Measurements from ENCODE around the gene SLC37A4. TPM values are rescaled to one million over a fixed set of nuclear protein-coding genes. Genes with fewer than 3 reads are reported as not detected.

SLC37A4 gene
- total RNA-seq, 1 experiment from 2014 or later: 54.5 TPM

DNA sequence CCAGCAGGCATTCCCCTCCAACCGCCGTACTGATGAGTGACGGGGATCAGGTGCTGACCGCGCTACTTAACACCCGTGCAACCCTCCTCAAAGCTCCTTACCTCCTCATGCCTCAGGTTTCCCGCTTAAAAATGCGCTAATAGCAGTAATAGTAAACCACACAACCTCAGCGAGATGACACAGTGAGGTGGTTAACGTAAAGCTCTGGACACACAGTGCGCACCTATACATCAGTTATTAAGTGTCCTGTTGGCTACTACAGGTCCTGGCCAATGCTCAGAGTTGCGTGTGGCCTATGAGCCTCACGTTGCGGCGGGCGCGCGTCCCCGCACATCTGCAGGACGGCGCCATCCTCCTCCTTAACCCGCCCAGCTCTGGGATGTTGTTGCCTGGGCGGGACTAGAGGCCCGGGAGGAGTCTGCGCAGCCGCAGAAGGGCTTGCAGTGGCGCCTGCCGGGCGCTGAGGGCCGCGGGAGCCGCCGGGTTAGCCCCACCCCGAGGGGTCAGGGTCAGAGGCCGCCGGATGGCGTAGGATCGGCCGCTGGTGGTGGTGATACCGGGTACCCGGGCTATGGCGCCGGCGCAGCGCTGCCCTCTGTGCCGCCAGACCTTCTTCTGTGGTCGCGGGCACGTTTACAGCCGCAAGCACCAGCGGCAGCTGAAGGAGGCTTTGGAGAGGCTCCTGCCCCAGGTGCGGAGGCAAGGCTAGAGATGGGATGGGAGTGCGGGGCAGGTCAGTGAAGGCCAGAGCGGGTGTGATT, 32.9 kb downstream of the SLC37A4 start, which contains the start of gene CENATAC (continued):
- TF ChIP-seq, protein P1, sequence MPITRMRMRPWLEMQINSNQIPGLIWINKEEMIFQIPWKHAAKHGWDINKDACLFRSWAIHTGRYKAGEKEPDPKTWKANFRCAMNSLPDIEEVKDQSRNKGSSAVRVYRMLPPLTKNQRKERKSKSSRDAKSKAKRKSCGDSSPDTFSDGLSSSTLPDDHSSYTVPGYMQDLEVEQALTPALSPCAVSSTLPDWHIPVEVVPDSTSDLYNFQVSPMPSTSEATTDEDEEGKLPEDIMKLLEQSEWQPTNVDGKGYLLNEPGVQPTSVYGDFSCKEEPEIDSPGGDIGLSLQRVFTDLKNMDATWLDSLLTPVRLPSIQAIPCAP (CRISPR knock-in tag; IDR thresholded peaks at IDR 0.05): 0 out of 2 replicates have a peak, but pooled peaks have one; percentile 26
- 0 out of 2 replicates have a peak, but pooled peaks have one; percentile 44 for TF ChIP-seq JUN (CRISPR knock-in tag; IDR thresholded peaks at IDR 0.05)
- TF ChIP-seq ATF1 (CRISPR knock-in tag; IDR thresholded peaks at IDR 0.05): no peak
- TF ChIP-seq ATF2 (CRISPR knock-in tag; IDR thresholded peaks at IDR 0.05; ENCODE audit: borderline replicate concordance, low read depth): no peak
- TF ChIP-seq, protein P2, sequence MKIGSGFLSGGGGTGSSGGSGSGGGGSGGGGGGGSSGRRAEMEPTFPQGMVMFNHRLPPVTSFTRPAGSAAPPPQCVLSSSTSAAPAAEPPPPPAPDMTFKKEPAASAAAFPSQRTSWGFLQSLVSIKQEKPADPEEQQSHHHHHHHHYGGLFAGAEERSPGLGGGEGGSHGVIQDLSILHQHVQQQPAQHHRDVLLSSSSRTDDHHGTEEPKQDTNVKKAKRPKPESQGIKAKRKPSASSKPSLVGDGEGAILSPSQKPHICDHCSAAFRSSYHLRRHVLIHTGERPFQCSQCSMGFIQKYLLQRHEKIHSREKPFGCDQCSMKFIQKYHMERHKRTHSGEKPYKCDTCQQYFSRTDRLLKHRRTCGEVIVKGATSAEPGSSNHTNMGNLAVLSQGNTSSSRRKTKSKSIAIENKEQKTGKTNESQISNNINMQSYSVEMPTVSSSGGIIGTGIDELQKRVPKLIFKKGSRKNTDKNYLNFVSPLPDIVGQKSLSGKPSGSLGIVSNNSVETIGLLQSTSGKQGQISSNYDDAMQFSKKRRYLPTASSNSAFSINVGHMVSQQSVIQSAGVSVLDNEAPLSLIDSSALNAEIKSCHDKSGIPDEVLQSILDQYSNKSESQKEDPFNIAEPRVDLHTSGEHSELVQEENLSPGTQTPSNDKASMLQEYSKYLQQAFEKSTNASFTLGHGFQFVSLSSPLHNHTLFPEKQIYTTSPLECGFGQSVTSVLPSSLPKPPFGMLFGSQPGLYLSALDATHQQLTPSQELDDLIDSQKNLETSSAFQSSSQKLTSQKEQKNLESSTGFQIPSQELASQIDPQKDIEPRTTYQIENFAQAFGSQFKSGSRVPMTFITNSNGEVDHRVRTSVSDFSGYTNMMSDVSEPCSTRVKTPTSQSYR (CRISPR knock-in tag; IDR thresholded peaks at IDR 0.05): no peak
- TF ChIP-seq GABPB1 (CRISPR knock-in tag; IDR thresholded peaks at IDR 0.05): no peak
- TF ChIP-seq CREM (CRISPR knock-in tag; IDR thresholded peaks at IDR 0.05): no peak
- 0 out of 2 replicates have a peak, but pooled peaks have one; percentile 22 for TF ChIP-seq ESRRA (CRISPR knock-in tag; IDR thresholded peaks at IDR 0.05; ENCODE audit: borderline replicate concordance)
- TF ChIP-seq PRRX2 (CRISPR knock-in tag; IDR thresholded peaks at IDR 0.05): no peak
- TF ChIP-seq MXD4 (CRISPR knock-in tag; IDR thresholded peaks at IDR 0.05; ENCODE audit: borderline replicate concordance): no peak
- TF ChIP-seq, protein P3, sequence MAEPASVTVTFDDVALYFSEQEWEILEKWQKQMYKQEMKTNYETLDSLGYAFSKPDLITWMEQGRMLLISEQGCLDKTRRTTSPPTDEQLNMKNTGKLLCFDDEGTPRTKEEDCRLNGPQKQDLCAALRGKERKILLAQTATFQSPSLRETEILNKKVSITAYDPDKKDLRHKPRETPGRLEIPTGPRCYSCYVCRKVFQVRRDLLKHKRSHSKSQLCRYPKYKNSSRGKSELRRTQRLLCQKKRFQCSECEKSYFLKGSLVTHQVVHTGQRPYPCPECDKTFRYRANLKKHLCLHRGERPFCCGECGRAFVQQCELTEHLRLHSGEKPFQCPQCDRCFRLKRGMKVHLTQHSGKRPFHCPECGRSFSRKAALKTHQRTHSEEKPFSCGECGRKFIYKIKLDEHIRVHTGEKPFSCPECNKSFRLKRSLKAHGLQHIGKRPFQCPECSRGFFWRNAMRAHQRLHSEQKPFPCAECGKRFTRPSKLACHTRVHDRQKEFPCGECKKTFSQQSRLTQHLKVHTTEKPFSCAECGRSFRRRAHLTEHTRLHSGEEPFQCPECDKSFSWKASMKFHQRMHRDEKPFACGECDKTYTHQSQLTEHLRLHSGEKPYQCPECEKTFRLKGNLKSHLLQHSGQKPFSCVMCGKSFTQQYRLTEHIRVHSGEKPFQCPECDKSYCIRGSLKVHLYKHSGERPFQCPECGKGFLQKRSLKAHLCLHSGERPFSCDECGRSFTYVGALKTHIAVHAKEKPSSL (CRISPR knock-in tag; conservative IDR thresholded peaks at IDR 0.05): no peak
- TF ChIP-seq, protein P4, sequence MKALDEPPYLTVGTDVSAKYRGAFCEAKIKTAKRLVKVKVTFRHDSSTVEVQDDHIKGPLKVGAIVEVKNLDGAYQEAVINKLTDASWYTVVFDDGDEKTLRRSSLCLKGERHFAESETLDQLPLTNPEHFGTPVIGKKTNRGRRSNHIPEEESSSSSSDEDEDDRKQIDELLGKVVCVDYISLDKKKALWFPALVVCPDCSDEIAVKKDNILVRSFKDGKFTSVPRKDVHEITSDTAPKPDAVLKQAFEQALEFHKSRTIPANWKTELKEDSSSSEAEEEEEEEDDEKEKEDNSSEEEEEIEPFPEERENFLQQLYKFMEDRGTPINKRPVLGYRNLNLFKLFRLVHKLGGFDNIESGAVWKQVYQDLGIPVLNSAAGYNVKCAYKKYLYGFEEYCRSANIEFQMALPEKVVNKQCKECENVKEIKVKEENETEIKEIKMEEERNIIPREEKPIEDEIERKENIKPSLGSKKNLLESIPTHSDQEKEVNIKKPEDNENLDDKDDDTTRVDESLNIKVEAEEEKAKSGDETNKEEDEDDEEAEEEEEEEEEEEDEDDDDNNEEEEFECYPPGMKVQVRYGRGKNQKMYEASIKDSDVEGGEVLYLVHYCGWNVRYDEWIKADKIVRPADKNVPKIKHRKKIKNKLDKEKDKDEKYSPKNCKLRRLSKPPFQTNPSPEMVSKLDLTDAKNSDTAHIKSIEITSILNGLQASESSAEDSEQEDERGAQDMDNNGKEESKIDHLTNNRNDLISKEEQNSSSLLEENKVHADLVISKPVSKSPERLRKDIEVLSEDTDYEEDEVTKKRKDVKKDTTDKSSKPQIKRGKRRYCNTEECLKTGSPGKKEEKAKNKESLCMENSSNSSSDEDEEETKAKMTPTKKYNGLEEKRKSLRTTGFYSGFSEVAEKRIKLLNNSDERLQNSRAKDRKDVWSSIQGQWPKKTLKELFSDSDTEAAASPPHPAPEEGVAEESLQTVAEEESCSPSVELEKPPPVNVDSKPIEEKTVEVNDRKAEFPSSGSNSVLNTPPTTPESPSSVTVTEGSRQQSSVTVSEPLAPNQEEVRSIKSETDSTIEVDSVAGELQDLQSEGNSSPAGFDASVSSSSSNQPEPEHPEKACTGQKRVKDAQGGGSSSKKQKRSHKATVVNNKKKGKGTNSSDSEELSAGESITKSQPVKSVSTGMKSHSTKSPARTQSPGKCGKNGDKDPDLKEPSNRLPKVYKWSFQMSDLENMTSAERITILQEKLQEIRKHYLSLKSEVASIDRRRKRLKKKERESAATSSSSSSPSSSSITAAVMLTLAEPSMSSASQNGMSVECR (CRISPR knock-in tag; IDR thresholded peaks at IDR 0.05; ENCODE audit: borderline replicate concordance): peak; percentile 51; the same call in 1 of the 2 replicates
- TF ChIP-seq NR1H2 (CRISPR knock-in tag; IDR thresholded peaks at IDR 0.05): no peak
- no peak for TF ChIP-seq HMGA2 (CRISPR knock-in tag; IDR thresholded peaks at IDR 0.05)
- TF ChIP-seq USF1 (CRISPR knock-in tag; IDR thresholded peaks at IDR 0.05): peak; percentile 26; the same call in 1 of the 2 replicates
- no peak for TF ChIP-seq IRF2 (CRISPR knock-in tag; IDR thresholded peaks at IDR 0.05; ENCODE audit: borderline replicate concordance, low read depth)
- 0 out of 2 replicates have a peak, but pooled peaks have one; percentile 48 for TF ChIP-seq TP53 (CRISPR knock-in tag; IDR thresholded peaks at IDR 0.05)
- TF ChIP-seq GTF2I (CRISPR knock-in tag; conservative IDR thresholded peaks at IDR 0.05): no peak
- TF ChIP-seq ZNF317 (CRISPR knock-in tag; IDR thresholded peaks at IDR 0.05; ENCODE audit: borderline replicate concordance, low read depth): 0 out of 2 replicates have a peak, but pooled peaks have one; percentile 6
- TF ChIP-seq, protein P5, sequence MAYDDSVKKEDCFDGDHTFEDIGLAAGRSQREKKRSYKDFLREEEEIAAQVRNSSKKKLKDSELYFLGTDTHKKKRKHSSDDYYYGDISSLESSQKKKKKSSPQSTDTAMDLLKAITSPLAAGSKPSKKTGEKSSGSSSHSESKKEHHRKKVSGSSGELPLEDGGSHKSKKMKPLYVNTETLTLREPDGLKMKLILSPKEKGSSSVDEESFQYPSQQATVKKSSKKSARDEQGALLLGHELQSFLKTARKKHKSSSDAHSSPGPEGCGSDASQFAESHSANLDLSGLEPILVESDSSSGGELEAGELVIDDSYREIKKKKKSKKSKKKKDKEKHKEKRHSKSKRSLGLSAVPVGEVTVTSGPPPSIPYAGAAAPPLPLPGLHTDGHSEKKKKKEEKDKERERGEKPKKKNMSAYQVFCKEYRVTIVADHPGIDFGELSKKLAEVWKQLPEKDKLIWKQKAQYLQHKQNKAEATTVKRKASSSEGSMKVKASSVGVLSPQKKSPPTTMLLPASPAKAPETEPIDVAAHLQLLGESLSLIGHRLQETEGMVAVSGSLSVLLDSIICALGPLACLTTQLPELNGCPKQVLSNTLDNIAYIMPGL (CRISPR knock-in tag; IDR thresholded peaks at IDR 0.05): peak; percentile 77; the same call in 1 of the 2 replicates
- no peak for TF ChIP-seq ZNF423 (CRISPR knock-in tag; IDR thresholded peaks at IDR 0.05)
